ENCODE measurements around the gene MGME1. TPM values are rescaled to one million over a fixed set of nuclear protein-coding genes. Genes with fewer than 3 reads are reported as not detected.

MGME1 gene
- total and polyA plus RNA-seq, 2 of the 13 experiments (the other 11 are each of a cell fraction or from before 2014, with no cell fraction given), result 36.7 to 66.6 TPM

DNA sequence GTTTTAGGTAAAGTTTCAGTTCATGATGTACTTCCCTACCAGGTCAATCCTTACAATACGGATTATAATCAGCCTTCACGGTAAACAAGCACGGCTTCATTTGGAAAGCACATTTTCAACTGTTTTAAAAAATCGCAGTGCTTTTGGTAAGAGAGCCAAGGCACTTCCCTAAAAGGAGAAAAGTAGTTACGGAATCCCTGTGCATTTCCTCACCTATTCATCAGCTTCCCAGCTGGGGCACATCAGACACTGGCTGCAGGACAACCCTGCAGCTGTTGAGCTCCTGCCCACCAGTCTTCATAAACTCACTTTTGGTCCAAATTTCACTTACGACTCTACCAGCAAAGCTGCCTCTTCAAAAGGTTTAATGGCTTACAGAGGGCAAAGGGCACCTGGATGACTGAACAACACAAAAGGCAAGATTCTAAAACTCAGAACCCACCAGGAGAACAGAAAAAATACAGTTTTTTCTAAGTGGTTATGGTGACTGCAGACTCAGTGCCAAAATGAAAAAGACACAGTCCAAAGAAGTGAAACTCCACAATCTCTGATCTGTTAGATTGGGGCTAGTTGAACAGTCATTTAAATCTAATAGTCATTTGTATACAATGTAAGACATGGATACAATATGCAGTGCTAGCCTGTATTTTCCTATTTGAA lies 7.8 kb upstream of the MGME1 start (continued):
- TF ChIP-seq, protein P1, sequence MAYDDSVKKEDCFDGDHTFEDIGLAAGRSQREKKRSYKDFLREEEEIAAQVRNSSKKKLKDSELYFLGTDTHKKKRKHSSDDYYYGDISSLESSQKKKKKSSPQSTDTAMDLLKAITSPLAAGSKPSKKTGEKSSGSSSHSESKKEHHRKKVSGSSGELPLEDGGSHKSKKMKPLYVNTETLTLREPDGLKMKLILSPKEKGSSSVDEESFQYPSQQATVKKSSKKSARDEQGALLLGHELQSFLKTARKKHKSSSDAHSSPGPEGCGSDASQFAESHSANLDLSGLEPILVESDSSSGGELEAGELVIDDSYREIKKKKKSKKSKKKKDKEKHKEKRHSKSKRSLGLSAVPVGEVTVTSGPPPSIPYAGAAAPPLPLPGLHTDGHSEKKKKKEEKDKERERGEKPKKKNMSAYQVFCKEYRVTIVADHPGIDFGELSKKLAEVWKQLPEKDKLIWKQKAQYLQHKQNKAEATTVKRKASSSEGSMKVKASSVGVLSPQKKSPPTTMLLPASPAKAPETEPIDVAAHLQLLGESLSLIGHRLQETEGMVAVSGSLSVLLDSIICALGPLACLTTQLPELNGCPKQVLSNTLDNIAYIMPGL (CRISPR knock-in tag; IDR thresholded peaks at IDR 0.05; ENCODE audit: borderline replicate concordance in 1 of 2, low read depth in 1 of 2), result 0 out of 4 replicates have a peak, but pooled peaks have one; percentile 4 to 60
- peak; percentile 56 for TF ChIP-seq MXD4 (CRISPR knock-in tag; IDR thresholded peaks at IDR 0.05)
- no peak for TF ChIP-seq TOE1 (CRISPR knock-in tag; IDR thresholded peaks at IDR 0.05)
- TF ChIP-seq, protein P2, sequence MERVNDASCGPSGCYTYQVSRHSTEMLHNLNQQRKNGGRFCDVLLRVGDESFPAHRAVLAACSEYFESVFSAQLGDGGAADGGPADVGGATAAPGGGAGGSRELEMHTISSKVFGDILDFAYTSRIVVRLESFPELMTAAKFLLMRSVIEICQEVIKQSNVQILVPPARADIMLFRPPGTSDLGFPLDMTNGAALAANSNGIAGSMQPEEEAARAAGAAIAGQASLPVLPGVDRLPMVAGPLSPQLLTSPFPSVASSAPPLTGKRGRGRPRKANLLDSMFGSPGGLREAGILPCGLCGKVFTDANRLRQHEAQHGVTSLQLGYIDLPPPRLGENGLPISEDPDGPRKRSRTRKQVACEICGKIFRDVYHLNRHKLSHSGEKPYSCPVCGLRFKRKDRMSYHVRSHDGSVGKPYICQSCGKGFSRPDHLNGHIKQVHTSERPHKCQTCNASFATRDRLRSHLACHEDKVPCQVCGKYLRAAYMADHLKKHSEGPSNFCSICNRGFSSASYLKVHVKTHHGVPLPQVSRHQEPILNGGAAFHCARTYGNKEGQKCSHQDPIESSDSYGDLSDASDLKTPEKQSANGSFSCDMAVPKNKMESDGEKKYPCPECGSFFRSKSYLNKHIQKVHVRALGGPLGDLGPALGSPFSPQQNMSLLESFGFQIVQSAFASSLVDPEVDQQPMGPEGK (CRISPR knock-in tag; IDR thresholded peaks at IDR 0.05), result peak; percentile 67
- TF ChIP-seq SNAPC2 (CRISPR knock-in tag; IDR thresholded peaks at IDR 0.05), result peak; percentile 72; the same call in 1 of the 2 replicates
- TF ChIP-seq, protein P3, sequence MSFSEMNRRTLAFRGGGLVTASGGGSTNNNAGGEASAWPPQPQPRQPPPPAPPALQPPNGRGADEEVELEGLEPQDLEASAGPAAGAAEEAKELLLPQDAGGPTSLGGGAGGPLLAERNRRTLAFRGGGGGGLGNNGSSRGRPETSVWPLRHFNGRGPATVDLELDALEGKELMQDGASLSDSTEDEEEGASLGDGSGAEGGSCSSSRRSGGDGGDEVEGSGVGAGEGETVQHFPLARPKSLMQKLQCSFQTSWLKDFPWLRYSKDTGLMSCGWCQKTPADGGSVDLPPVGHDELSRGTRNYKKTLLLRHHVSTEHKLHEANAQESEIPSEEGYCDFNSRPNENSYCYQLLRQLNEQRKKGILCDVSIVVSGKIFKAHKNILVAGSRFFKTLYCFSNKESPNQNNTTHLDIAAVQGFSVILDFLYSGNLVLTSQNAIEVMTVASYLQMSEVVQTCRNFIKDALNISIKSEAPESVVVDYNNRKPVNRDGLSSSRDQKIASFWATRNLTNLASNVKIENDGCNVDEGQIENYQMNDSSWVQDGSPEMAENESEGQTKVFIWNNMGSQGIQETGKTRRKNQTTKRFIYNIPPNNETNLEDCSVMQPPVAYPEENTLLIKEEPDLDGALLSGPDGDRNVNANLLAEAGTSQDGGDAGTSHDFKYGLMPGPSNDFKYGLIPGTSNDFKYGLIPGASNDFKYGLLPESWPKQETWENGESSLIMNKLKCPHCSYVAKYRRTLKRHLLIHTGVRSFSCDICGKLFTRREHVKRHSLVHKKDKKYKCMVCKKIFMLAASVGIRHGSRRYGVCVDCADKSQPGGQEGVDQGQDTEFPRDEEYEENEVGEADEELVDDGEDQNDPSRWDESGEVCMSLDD (CRISPR knock-in tag; IDR thresholded peaks at IDR 0.05; ENCODE audit: borderline replicate concordance), result no peak
- TF ChIP-seq, protein P4, sequence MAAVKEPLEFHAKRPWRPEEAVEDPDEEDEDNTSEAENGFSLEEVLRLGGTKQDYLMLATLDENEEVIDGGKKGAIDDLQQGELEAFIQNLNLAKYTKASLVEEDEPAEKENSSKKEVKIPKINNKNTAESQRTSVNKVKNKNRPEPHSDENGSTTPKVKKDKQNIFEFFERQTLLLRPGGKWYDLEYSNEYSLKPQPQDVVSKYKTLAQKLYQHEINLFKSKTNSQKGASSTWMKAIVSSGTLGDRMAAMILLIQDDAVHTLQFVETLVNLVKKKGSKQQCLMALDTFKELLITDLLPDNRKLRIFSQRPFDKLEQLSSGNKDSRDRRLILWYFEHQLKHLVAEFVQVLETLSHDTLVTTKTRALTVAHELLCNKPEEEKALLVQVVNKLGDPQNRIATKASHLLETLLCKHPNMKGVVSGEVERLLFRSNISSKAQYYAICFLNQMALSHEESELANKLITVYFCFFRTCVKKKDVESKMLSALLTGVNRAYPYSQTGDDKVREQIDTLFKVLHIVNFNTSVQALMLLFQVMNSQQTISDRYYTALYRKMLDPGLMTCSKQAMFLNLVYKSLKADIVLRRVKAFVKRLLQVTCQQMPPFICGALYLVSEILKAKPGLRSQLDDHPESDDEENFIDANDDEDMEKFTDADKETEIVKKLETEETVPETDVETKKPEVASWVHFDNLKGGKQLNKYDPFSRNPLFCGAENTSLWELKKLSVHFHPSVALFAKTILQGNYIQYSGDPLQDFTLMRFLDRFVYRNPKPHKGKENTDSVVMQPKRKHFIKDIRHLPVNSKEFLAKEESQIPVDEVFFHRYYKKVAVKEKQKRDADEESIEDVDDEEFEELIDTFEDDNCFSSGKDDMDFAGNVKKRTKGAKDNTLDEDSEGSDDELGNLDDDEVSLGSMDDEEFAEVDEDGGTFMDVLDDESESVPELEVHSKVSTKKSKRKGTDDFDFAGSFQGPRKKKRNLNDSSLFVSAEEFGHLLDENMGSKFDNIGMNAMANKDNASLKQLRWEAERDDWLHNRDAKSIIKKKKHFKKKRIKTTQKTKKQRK (IDR thresholded peaks at IDR 0.05; ENCODE audit: low read length), result no peak
- TF ChIP-seq, protein P5, sequence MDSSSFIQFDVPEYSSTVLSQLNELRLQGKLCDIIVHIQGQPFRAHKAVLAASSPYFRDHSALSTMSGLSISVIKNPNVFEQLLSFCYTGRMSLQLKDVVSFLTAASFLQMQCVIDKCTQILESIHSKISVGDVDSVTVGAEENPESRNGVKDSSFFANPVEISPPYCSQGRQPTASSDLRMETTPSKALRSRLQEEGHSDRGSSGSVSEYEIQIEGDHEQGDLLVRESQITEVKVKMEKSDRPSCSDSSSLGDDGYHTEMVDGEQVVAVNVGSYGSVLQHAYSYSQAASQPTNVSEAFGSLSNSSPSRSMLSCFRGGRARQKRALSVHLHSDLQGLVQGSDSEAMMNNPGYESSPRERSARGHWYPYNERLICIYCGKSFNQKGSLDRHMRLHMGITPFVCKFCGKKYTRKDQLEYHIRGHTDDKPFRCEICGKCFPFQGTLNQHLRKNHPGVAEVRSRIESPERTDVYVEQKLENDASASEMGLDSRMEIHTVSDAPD (CRISPR knock-in tag; IDR thresholded peaks at IDR 0.05), result peak; percentile 48
- TF ChIP-seq KLF12 (CRISPR knock-in tag; IDR thresholded peaks at IDR 0.05; ENCODE audit: borderline replicate concordance), result peak; percentile 72
- TF ChIP-seq, protein P6, sequence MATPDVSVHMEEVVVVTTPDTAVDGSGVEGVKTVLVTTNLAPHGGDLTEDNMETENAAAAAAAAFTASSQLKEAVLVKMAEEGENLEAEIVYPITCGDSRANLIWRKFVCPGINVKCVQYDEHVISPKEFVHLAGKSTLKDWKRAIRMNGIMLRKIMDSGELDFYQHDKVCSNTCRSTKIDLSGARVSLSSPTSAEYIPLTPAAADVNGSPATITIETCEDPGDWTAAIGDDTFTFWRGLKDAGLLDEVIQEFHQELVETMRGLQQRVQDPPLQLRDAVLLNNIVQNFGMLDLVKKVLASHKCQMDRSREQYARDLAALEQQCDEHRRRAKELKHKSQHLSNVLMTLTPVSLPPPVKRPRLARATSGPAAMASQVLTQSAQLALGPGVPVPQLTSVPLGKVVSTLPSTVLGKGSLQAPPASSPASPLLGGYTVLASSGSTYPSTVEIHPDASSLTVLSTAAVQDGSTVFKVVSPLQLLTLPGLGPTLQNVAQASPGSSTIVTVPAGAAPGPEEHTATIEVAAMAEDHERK (CRISPR knock-in tag; IDR thresholded peaks at IDR 0.05; ENCODE audit: low read depth), result no peak
- peak; percentile 79 to 80 for TF ChIP-seq NR2F1 (CRISPR knock-in tag; IDR thresholded peaks at IDR 0.05)

Measured in HepG2 (cell line).